Mesenchymal stem cell (in vitro differentiated cells and primary cell): ENCODE data around the gene TXNRD1.

Experiments
- DNase-seq: peaks from one replicate; pipeline ENCODE4 v3.0.0-alpha.2; 2013
- H2AFZ ChIP-seq: one replicate; pipeline ENCODE4 v1.6.1; 2013; ENCODE audit warnings: low read depth, mild to moderate bottlenecking, control low read depth, inconsistent platforms, low read length, moderate library complexity
- H2AK5ac ChIP-seq: 2 replicates; pipeline ENCODE4 v1.6.1; 2013; ENCODE audit warnings: low read length, moderate library complexity, mild to moderate bottlenecking, inconsistent platforms; ENCODE audit not compliant: severe bottlenecking
- H2BK120ac ChIP-seq: one replicate; pipeline ENCODE4 v1.6.1; 2013; ENCODE audit warnings: low read depth, mild to moderate bottlenecking, inconsistent platforms, low read length, moderate library complexity
- H2BK12ac ChIP-seq, 2 experiments: one replicate each; pipeline ENCODE4 v1.6.1; 2013; ENCODE audit warnings: inconsistent platforms in 2 of 2, low read length in 2 of 2, mild to moderate bottlenecking in 2 of 2, moderate library complexity in 2 of 2, control low read depth in 1 of 2
- H2BK15ac ChIP-seq: one replicate; pipeline ENCODE4 v1.6.1; 2013; ENCODE audit warnings: mild to moderate bottlenecking, low read depth, inconsistent platforms; ENCODE audit not compliant: poor library complexity, severe bottlenecking
- H2BK5ac ChIP-seq: 2 replicates; pipeline ENCODE4 v1.6.1; 2013; ENCODE audit warnings: low read depth, mild to moderate bottlenecking, low read length, control low read depth, inconsistent platforms; ENCODE audit not compliant: poor library complexity, severe bottlenecking
- H3K14ac ChIP-seq, 2 experiments: one replicate each; pipeline ENCODE4 v1.6.1; 2013; ENCODE audit warnings: inconsistent platforms in 2 of 2, low read length in 2 of 2, control low read depth in 1 of 2, mild to moderate bottlenecking in 1 of 2, moderate library complexity in 1 of 2
- H3K18ac ChIP-seq, 2 experiments: one replicate each; pipeline ENCODE4 v1.6.1; 2013; ENCODE audit warnings: inconsistent platforms in 2 of 2, low read length in 2 of 2, control low read depth in 1 of 2, low read depth in 1 of 2, mild to moderate bottlenecking in 1 of 2
- H3K23ac ChIP-seq, 2 experiments: one replicate each; pipeline ENCODE4 v1.6.1; 2013; ENCODE audit warnings: inconsistent platforms in 2 of 2, low read length in 2 of 2, mild to moderate bottlenecking in 2 of 2, moderate library complexity in 2 of 2, control low read depth in 1 of 2
- H3K27ac ChIP-seq: 2 replicates; pipeline ENCODE4 v1.5.1; 2013; ENCODE audit warnings: mild to moderate bottlenecking, moderate library complexity, low read length, control low read depth, inconsistent platforms; ENCODE audit not compliant: poor library complexity, severe bottlenecking
- H3K27me3 ChIP-seq, 2 experiments: 2 replicates each; pipeline versions ENCODE4 v1.6.1 to v1.7.0; 2013; ENCODE audit warnings: low read length in 2 of 2, mild to moderate bottlenecking in 2 of 2, moderate library complexity in 2 of 2, control low read depth in 1 of 2, inconsistent platforms in 1 of 2; ENCODE audit not compliant: control insufficient read depth in 1 of 2, insufficient read depth in 1 of 2
- H3K36me3 ChIP-seq, 2 experiments: 2 replicates each; pipeline versions ENCODE4 v1.6.1 to v1.7.0; 2013; ENCODE audit warnings: low read length in 2 of 2, control low read depth in 1 of 2, inconsistent platforms in 1 of 2, low read depth in 1 of 2, mild to moderate bottlenecking in 1 of 2; ENCODE audit not compliant: insufficient read depth in 2 of 2, control insufficient read depth in 1 of 2
- H3K4ac ChIP-seq, 2 experiments: one replicate each; pipeline ENCODE4 v1.6.1; 2013; ENCODE audit warnings: inconsistent platforms in 2 of 2, low read length in 2 of 2, mild to moderate bottlenecking in 2 of 2, moderate library complexity in 2 of 2, control low read depth in 1 of 2, low read depth in 1 of 2
- H3K4me1 ChIP-seq: 2 replicates; pipeline ENCODE4 v1.6.1; 2013; ENCODE audit warnings: low read depth, low read length, control low read depth; ENCODE audit not compliant: control insufficient read depth, insufficient read depth
- H3K4me2 ChIP-seq: 2 replicates; pipeline ENCODE4 v1.6.1; 2013; ENCODE audit warnings: low read length, mild to moderate bottlenecking, inconsistent platforms; ENCODE audit not compliant: poor library complexity, severe bottlenecking
- H3K4me3 ChIP-seq, 2 experiments: 2 replicates each; pipeline versions ENCODE4 v1.5.1 to v1.7.0; 2013; ENCODE audit warnings: low read length in 2 of 2, mild to moderate bottlenecking in 2 of 2, control low read depth in 1 of 2, low read depth in 1 of 2; ENCODE audit not compliant: insufficient read depth in 1 of 2
- H3K79me1 ChIP-seq: replicated peaks from 2 replicates; pipeline ENCODE4 v1.6.1; 2013; ENCODE audit warnings: mild to moderate bottlenecking, control low read depth, low read length, inconsistent platforms; ENCODE audit not compliant: poor library complexity, severe bottlenecking
- H3K9ac ChIP-seq: 2 replicates; pipeline ENCODE4 v1.7.0; 2013; ENCODE audit warnings: mild to moderate bottlenecking, low read length, moderate library complexity
- H3K9me3 ChIP-seq: 2 replicates; pipeline ENCODE4 v1.7.0; 2013; ENCODE audit warnings: mild to moderate bottlenecking, low read length; ENCODE audit not compliant: control insufficient read depth
- H4K8ac ChIP-seq: one replicate; pipeline ENCODE4 v1.6.1; 2013; ENCODE audit warnings: inconsistent platforms, mild to moderate bottlenecking, low read length, moderate library complexity
- H4K91ac ChIP-seq: one replicate; pipeline ENCODE4 v1.6.1; 2013; ENCODE audit warnings: mild to moderate bottlenecking, low read length, inconsistent platforms
- WGBS: methylation state at CpG from one replicate; pipeline ENCODE4 v1.1.7; 2013; ENCODE audit warnings: mixed read lengths; 5-methylcytosine and 5-hydroxymethylcytosine counted together

Gene TXNRD1

DNA sequence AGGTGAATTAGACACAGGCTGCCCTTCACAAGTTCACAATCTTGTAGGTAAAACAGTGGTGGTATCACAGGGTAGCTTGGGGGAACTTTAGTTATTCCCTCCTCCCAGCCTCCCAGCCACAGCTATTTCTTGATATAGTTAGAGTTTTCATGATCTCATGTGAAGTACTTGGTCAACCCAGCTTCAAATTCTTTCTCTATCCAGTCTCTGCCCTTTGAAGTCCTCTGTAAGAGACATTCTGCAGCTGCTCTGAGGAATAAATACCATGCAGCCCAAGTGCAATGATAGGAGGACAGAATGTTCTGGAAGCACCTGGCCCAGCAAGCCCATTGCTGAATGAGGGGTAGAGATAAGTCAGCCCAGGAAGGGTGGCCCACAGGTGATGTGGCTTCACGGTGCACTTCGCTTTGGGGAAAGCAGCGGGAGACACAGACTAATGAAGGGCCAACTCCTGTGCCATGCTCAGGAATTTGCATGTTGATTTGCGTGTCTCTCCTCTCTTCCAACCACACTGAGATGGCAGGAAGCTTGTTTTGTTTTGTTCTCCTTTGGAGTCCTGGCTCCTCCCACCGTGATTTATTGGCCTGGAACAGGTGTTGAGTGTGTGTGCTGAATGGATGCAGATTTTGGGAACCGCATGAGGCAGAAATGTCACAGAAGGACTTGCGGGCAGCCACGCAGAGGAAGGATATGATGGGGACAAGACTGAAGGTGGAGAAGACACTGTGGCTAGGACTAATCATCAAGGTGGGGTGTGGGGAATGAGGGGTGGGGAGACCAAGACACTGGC is 8.0 kb upstream of the TXNRD1 start:
- no peak overlapping the region for H3K4me2 ChIP-seq
- H2BK120ac ChIP-seq: no peak overlapping the region
- H3K9me3 ChIP-seq: no peaks in the 10 kb centered on the region
- H2BK15ac ChIP-seq: no peak overlapping the region
- H3K4me3 ChIP-seq: no peak overlapping the region
- H2BK12ac ChIP-seq: no peak overlapping the region
- H4K91ac ChIP-seq: no peak overlapping the region
- peak overlapping the region; percentile 12 for H4K8ac ChIP-seq
- no peak overlapping the region for H3K23ac ChIP-seq
- no peak overlapping the region for H3K4ac ChIP-seq
- no peaks in the 10 kb centered on the region for H3K79me1 ChIP-seq
- no peaks in the 10 kb centered on the region for H3K36me3 ChIP-seq
- no peaks in the 10 kb centered on the region for H3K27me3 ChIP-seq
- no peak overlapping the region for H2AFZ ChIP-seq
- H3K27ac ChIP-seq: no peak overlapping the region
- H3K9ac ChIP-seq: no peak overlapping the region
- no peak overlapping the region for H2AK5ac ChIP-seq
- no peak overlapping the region for H3K18ac ChIP-seq
- no peak for DNase-seq
- H3K4me1 ChIP-seq: no peaks in the 10 kb centered on the region
- no peak overlapping the region for H2BK5ac ChIP-seq
- H3K14ac ChIP-seq: no peak overlapping the region
- 92% methylated on average over 8 of the region's 8 CpGs for WGBS

DNA sequence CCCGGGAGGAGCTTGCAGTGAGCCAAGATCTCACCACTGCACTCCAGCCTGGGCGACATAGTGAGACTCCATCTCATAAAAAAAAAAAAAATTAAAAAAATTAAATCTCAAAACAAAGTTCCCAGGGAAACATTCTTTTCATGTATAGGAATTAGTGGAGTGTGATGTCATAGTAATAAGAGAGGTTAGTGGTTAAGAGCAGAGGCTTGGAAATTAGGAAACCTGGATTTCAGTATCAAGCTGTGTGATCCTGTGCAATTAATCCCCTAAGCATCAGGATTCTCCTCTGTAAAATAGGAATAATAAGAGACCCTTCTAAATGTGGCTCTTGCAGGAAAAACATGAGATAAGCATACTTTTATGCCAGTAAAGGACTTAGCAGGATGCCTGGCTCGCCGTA is 3.1 kb upstream of the TXNRD1 start:
- peaks cover 9% of the 10 kb centered on the region for H3K4me1 ChIP-seq
- no peak overlapping the region for H3K23ac ChIP-seq
- H3K36me3 ChIP-seq: no peaks in the 10 kb centered on the region
- no peak overlapping the region for H3K4me2 ChIP-seq
- no peak overlapping the region for H2AK5ac ChIP-seq
- no peak overlapping the region for H3K4me3 ChIP-seq
- no peak overlapping the region for H3K4ac ChIP-seq
- DNase-seq: no peak
- no peaks in the 10 kb centered on the region for H3K27me3 ChIP-seq
- H2BK15ac ChIP-seq: no peak overlapping the region
- H4K8ac ChIP-seq: no peak overlapping the region
- no peak overlapping the region for H2BK12ac ChIP-seq
- no peak overlapping the region for H2BK5ac ChIP-seq
- WGBS: 96% methylated on average over 3 of the region's 4 CpGs
- no peak overlapping the region for H4K91ac ChIP-seq
- no peak overlapping the region for H3K18ac ChIP-seq
- H3K79me1 ChIP-seq: peaks cover 5% of the 10 kb centered on the region
- no peak overlapping the region for H3K9ac ChIP-seq
- no peak overlapping the region for H2AFZ ChIP-seq
- no peak overlapping the region for H2BK120ac ChIP-seq
- H3K14ac ChIP-seq: no peak overlapping the region
- H3K27ac ChIP-seq: no peak overlapping the region
- H3K9me3 ChIP-seq: no peaks in the 10 kb centered on the region

- H3K9ac ChIP-seq: peak overlapping the region; percentile 48
- H4K91ac ChIP-seq: no peak overlapping the region
- H3K27me3 ChIP-seq: no peaks in the 10 kb centered on the region
- no peaks in the 10 kb centered on the region for H3K9me3 ChIP-seq
- no peaks in the 10 kb centered on the region for H3K36me3 ChIP-seq
- peaks cover 5% of the 10 kb centered on the region for H3K79me1 ChIP-seq
- no peak overlapping the region for H2BK12ac ChIP-seq
- peak; percentile 76 for DNase-seq
- H3K4me2 ChIP-seq: no peak overlapping the region
- no peak overlapping the region for H3K14ac ChIP-seq
- H3K23ac ChIP-seq: no peak overlapping the region
- H3K27ac ChIP-seq: no peak overlapping the region
- no peak overlapping the region for H2BK15ac ChIP-seq
- no peak overlapping the region for H3K18ac ChIP-seq
- no peak overlapping the region for H3K4ac ChIP-seq
- H2BK120ac ChIP-seq: no peak overlapping the region
- H2BK5ac ChIP-seq: no peak overlapping the region
- no peak overlapping the region for H2AFZ ChIP-seq
- no peak overlapping the region for H2AK5ac ChIP-seq
- 44% methylated on average over 2 of the region's 2 CpGs for WGBS
- H3K4me3 ChIP-seq: no peak overlapping the region
- H3K4me1 ChIP-seq: peaks cover 9% of the 10 kb centered on the region
- H4K8ac ChIP-seq: no peak overlapping the region
These were observed 1.6 kb upstream of the TXNRD1 start for GRCh38 chr12:104213952-104214351.

DNA sequence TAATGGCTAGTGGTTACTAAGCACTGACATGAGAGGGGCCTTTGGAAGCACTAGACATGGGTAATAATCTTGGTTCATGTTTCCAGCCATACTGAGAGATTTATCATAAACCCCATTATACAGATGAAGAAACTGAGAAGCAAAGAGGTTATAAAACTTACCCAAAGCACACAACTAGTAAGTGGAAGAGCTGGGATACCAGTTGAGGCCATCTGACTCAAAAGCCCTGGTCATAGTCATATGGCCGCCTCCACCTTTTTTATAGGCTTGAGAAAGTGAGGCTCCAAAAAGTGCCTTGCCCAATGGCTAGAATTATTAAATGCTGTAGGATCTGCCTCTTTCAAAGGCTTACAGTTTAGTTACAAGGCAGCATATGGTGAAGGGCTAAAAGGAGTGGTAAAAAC is 944 bp downstream of the TXNRD1 start:
- H2AFZ ChIP-seq: no peak overlapping the region
- H2BK12ac ChIP-seq: peak overlapping the region in 1 of 2 experiments; percentile 51
- no peak for DNase-seq

More for the DNA sequence above, 944 bp downstream of the TXNRD1 start:
- no peak overlapping the region for H4K91ac ChIP-seq
- H3K9me3 ChIP-seq: no peaks in the 10 kb centered on the region
- H3K79me1 ChIP-seq: peaks cover 5% of the 10 kb centered on the region
- H4K8ac ChIP-seq: no peak overlapping the region
- no peak overlapping the region for H2BK15ac ChIP-seq
- H3K9ac ChIP-seq: peak overlapping the region; percentile 94
- peak overlapping the region; percentile 7 for H2AK5ac ChIP-seq
- 100% methylated on average over 1 of the region's 1 CpG for WGBS
- no peak overlapping the region for H3K4me2 ChIP-seq
- H3K4ac ChIP-seq: peak overlapping the region; percentile 48 to 85
- H3K4me3 ChIP-seq: peak overlapping the region in 1 of 2 experiments; percentile 87
- H3K4me1 ChIP-seq: peaks cover 13% of the 10 kb centered on the region
- no peak overlapping the region for H3K27ac ChIP-seq
- H3K18ac ChIP-seq: peak overlapping the region; percentile 69 to 88
- no peaks in the 10 kb centered on the region for H3K27me3 ChIP-seq
- no peak overlapping the region for H2BK120ac ChIP-seq
- no peak overlapping the region for H2BK5ac ChIP-seq
- no peak overlapping the region for H3K14ac ChIP-seq
- no peaks in the 10 kb centered on the region for H3K36me3 ChIP-seq
- H3K23ac ChIP-seq: no peak overlapping the region
